Measurements from ENCODE around the gene TMEM51. TPM values are rescaled to one million over a fixed set of nuclear protein-coding genes. Genes with fewer than 3 reads are reported as not detected.

TMEM51 gene
- total RNA-seq, 1 donor from 2014 or later = 2.8 TPM

GRCh38 chr1:15151377-15151806 lies 2.2 kb upstream of the TMEM51 start:
- DNase-seq (ENCODE audit: low spot score) = no peak
- intact Hi-C loops (cut with DNase I) = loop anchor here (5.0 to 10.0 kb wide), 2 partner anchors 151 to 263 kb away; no protein-coding TSS in a partner anchor

- DNase-seq (ENCODE audit: low spot score) = no peak
- intact Hi-C loops (cut with DNase I) = loop anchor here (2.0 to 10.0 kb wide), 3 partner anchors 121 to 263 kb away; no protein-coding TSS in a partner anchor
Observed at GRCh38 chr1:15151871-15152270, 1.7 kb upstream of the TMEM51 start.

- peak; percentile 89 for DNase-seq (ENCODE audit: low spot score)
- intact Hi-C loops (cut with DNase I) = loop anchor here (2.0 to 10.0 kb wide), 3 partner anchors 120 to 262 kb away; no protein-coding TSS in a partner anchor
Observed at GRCh38 chr1:15152318-15153183, 996 bp upstream of the TMEM51 start.

- peak; percentile 83 for DNase-seq (ENCODE audit: low spot score)
- intact Hi-C loops (cut with DNase I) = loop anchor here (2.0 to 10.0 kb wide), 3 partner anchors 119 to 261 kb away; no protein-coding TSS in a partner anchor
Observed at GRCh38 chr1:15153842-15154479, 414 bp downstream of the TMEM51 start.

- DNase-seq (ENCODE audit: low spot score) = no peak
- intact Hi-C loops (cut with DNase I) = loop anchor here (5.0 to 10.0 kb wide), 2 partner anchors 148 to 260 kb away; no protein-coding TSS in a partner anchor
Observed at GRCh38 chr1:15154480-15155036, 1.0 kb downstream of the TMEM51 start.

- DNase-seq (ENCODE audit: low spot score) = no peak
- intact Hi-C loops (cut with DNase I) = loop anchor here (10.0 kb wide), 1 partner anchor 260 kb away; no protein-coding TSS in a partner anchor
Observed at GRCh38 chr1:15155191-15155590, 1.6 kb downstream of the TMEM51 start.

GRCh38 chr1:15155888-15156741 lies 2.6 kb downstream of the TMEM51 start:
- intact Hi-C loops (cut with DNase I) = loop anchor here (10.0 kb wide), 1 partner anchor 259 kb away; no protein-coding TSS in a partner anchor
- no peak for DNase-seq (ENCODE audit: low spot score)

GRCh38 chr1:15156807-15157380 lies 3.3 kb downstream of the TMEM51 start:
- DNase-seq (ENCODE audit: low spot score) = no peak
- intact Hi-C loops (cut with DNase I) = loop anchor here (10.0 kb wide), 1 partner anchor 258 kb away; no protein-coding TSS in a partner anchor

- no peak for DNase-seq (ENCODE audit: low spot score)
- intact Hi-C loops (cut with DNase I) = loop anchor here (10.0 kb wide), 1 partner anchor 257 kb away; no protein-coding TSS in a partner anchor
Observed at GRCh38 chr1:15157524-15158399, 4.2 kb downstream of the TMEM51 start.

GRCh38 chr1:15158506-15159165 lies 5.1 kb downstream of the TMEM51 start:
- intact Hi-C loops (cut with DNase I) = loop anchor here (10.0 kb wide), 1 partner anchor 256 kb away; no protein-coding TSS in a partner anchor
- no peak for DNase-seq (ENCODE audit: low spot score)

- intact Hi-C loops (cut with DNase I) = loop anchor here (10.0 kb wide), 1 partner anchor 256 kb away; no protein-coding TSS in a partner anchor
- no peak for DNase-seq (ENCODE audit: low spot score)
Observed at GRCh38 chr1:15159166-15159555, 5.6 kb downstream of the TMEM51 start.

- intact Hi-C loops (cut with DNase I) = no loop called here
- DNase-seq (ENCODE audit: low spot score) = no peak
Observed at GRCh38 chr1:15160626-15161025, 7.1 kb downstream of the TMEM51 start.

GRCh38 chr1:15167386-15167785 lies 13.8 kb downstream of the TMEM51 start:
- intact Hi-C loops (cut with DNase I) = no loop called here
- no peak for DNase-seq (ENCODE audit: low spot score)

GRCh38 chr1:15168479-15168878 lies 14.9 kb downstream of the TMEM51 start:
- DNase-seq (ENCODE audit: low spot score) = no peak
- intact Hi-C loops (cut with DNase I) = no loop called here

- intact Hi-C loops (cut with DNase I) = no loop called here
- DNase-seq (ENCODE audit: low spot score) = no peak
Observed at GRCh38 chr1:15170071-15170470, 16.5 kb downstream of the TMEM51 start.

- DNase-seq (ENCODE audit: low spot score) = no peak
- intact Hi-C loops (cut with DNase I) = no loop called here
Observed at GRCh38 chr1:15171271-15171908, 17.8 kb downstream of the TMEM51 start.
